Mononuclear cell (primary cell): ENCODE results near the gene PNCK. TPM values are rescaled to one million over a fixed set of nuclear protein-coding genes. Genes with fewer than 3 reads are reported as not detected.

ENCODE experiments used
- H3K27me3 ChIP-seq: 2 replicates; pipeline ENCODE4 v1.6.0; 2011; ENCODE audit warnings: low read length, control low read depth; ENCODE audit not compliant: insufficient read depth
- H3K4me1 ChIP-seq: 2 replicates; pipeline ENCODE4 v1.5.1; 2011; ENCODE audit warnings: mild to moderate bottlenecking, low read length, control low read depth; ENCODE audit not compliant: insufficient read depth
- H3K4me3 ChIP-seq: 2 replicates; pipeline ENCODE4 v1.5.1; 2011; ENCODE audit warnings: mild to moderate bottlenecking, low read length, moderate library complexity
- H3K9me3 ChIP-seq: 2 replicates; pipeline ENCODE4 v1.5.1; 2011; ENCODE audit warnings: low read depth, mild to moderate bottlenecking, control low read depth, low read length
- total RNA-seq: library from RNA; depleted of rRNA; stranded (reverse); fragments of >200 nt; gene quantifications from one replicate; pipeline ENCODE4 v1.2.3, GENCODE V29; 2012

Gene PNCK
- total RNA-seq, 1 donor, result 0.52 TPM

DNA sequence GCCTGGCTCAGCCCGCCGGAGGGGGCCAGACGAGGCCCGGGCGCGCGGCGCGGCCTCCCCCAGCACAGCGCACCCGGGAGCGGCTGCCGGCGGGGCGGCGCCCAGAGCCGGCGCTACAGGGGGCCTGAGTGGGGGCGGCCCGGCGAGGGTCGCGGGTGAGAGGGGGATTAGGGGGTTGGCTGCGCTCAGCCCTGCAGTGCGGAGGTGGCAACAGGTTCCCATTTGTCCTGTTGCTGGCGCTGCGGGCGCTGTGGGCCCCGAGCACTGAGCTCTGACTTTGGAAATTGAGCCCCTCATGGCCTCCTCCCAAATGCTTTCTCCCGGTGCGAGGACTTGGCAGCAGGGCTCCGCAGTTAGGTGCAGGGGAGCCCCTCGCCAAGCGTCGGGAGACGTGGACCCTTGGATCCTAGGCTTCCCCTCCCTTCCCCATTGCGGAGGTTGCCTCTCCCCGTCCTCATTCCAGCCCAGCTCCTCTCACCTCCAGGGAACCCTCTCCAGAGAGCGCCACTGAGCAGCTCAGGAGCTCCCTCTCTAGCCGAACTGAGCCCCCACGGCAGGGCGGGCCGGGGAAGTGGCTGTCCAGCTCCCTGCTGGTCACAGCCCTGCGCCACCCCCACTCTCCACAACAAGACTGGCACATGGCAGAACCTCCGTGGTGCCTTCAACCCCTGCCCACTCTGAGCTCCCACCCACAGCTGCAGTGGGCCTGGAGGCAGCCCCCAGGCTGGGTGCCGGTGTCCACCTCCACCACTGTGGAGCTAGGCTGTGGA, 29.1 kb downstream of the PNCK start:
- Histone ChIP-seq H3K4me3 (no peak overlapping the region), H3K9me3 (no peaks in the 10 kb centered on the region), H3K4me1 (no peaks in the 10 kb centered on the region), H3K27me3 (peaks cover 19% of the 10 kb centered on the region)

DNA sequence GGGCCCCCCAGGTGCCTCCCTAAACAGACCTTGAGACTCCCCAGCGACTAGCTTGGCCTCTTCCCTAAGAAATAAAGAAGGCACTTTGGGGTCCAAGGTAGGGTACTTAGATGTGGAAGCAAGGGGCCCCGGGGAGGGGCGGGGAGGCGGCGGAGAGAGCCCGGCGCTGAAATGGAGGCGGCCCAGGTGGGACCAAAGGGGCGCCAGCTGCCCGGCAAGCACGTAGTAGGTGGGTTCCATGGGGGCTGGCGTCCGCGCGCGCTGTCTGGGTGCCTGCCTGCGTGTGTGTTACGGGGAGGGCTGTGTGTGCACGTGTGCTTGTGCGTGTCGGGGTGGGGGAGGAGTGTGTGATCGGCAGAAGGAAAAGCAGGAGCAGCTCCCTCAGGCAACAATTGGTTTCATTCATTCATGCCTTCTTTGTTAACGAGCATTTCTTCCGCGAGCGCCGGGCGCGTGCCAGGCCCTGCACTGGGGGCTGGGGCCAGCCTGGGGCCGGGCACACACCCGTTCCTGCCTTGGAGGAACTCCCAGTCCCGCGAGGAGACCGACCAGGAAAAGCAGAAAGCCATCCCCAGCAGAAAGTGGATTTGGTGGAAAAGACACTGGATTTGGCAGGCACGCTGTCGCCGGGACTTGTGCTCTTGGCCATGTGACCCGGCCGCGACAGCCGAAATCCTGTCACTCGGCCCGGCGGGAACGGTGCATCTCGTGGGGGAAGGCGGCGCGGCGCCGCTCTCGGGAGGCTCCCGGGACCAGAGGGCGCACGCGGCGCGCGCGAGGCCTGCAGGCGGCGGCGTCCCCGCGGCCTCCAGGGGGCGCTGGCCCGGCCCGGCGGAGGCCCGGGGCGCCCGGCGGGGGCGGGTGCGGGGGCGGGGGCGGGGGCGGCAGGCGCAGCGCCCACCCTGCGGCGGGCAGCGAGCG, 29.9 kb downstream of the PNCK start:
- Histone ChIP-seq H3K9me3 (no peaks in the 10 kb centered on the region), H3K4me1 (no peaks in the 10 kb centered on the region), H3K27me3 (peaks cover 19% of the 10 kb centered on the region), H3K4me3 (no peak overlapping the region)

DNA sequence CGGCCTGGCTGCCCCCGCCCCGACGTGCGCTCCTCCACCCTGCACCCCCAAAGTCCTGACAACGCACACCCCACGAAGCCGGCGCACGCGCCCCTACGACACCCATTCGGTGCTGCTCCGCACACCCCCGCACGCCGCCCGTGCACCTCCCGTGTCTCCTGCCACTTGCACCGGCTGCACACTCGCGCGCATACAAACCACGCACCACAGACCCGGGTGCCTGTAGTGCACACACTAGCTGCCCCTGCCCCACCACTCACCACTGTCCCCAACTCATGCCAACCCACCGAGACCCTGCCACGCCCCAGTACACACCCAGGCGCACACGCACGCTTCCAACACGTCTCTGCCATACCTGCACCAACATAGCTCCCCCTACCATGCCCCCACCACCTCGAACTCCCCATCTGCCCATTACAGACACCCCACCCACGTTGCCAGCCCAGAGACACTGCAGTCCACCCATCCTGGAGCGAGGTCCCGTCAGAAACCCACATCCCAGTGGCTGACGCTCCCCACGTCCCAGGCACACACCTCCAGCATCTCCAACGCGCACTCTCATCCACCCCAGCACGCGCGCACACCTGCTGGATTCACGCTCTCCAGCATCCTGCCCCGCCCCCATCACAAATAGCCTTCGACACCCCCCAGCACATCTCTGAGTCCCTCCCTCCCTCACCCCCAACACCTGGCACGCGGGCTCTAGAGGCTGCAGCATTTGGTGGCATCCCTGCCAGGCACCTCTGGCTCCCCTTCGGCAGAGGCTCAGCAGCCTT, 30.8 kb downstream of the PNCK start:
- Histone ChIP-seq H3K4me1 (no peaks in the 10 kb centered on the region), H3K9me3 (no peaks in the 10 kb centered on the region), H3K27me3 (peaks cover 19% of the 10 kb centered on the region), H3K4me3 (no peak overlapping the region)

DNA sequence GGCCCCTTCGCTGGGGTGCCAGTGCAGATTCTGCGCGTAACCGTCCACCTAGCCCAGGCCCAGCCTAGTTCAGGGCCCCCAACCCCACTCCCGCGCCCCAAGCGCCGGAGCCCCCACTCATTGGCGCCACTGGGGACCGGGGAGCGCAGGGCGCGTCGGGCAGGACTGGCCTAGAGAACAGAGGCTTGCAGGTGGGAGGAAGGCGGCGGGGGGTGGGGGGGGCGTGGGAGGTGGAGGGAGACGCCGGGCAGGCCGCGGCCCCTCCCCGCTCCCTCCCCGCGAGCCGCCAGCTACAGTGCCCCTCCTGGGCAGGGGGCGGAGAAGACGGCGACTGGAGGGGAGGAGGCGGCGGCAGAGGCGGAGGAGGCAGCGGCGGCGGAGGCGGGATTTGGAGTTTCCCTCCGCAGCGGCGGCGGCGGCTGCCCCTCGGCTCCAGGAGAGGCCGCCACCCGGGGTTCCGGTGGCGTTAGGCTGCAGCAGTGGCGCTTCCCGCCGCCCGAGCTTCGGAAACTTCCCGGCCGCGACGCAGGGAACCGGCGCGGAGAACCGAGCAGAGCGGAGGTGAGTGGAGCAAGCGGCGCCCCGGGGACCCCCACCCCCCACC, 31.5 kb downstream of the PNCK start:
- peaks cover 19% of the 10 kb centered on the region for H3K27me3 ChIP-seq
- H3K9me3 ChIP-seq, result no peaks in the 10 kb centered on the region
- H3K4me1 ChIP-seq, result no peaks in the 10 kb centered on the region
- H3K4me3 ChIP-seq, result no peak overlapping the region

DNA sequence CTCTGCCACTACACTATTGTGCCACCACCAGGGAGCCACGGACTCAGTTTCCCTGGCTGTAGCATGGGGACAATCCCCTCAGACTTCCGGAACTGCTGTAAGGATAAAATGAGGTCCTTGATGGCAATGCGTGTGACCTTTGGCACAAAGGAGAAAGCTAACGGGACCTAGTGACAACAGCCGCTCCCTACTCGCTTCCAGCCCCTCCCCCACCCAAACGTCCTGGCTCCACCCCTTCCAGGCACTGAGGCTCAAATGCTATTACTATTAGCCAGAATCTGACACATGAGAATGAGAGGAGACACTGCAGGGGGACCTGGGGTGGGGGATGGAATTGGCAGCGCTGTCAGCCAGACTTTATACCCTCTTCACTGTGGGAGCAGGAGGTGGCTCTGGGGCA, 32.0 kb downstream of the PNCK start:
- no peaks in the 10 kb centered on the region for H3K9me3 ChIP-seq
- peaks cover 19% of the 10 kb centered on the region for H3K27me3 ChIP-seq
- no peak overlapping the region for H3K4me3 ChIP-seq
- H3K4me1 ChIP-seq, result no peaks in the 10 kb centered on the region

DNA sequence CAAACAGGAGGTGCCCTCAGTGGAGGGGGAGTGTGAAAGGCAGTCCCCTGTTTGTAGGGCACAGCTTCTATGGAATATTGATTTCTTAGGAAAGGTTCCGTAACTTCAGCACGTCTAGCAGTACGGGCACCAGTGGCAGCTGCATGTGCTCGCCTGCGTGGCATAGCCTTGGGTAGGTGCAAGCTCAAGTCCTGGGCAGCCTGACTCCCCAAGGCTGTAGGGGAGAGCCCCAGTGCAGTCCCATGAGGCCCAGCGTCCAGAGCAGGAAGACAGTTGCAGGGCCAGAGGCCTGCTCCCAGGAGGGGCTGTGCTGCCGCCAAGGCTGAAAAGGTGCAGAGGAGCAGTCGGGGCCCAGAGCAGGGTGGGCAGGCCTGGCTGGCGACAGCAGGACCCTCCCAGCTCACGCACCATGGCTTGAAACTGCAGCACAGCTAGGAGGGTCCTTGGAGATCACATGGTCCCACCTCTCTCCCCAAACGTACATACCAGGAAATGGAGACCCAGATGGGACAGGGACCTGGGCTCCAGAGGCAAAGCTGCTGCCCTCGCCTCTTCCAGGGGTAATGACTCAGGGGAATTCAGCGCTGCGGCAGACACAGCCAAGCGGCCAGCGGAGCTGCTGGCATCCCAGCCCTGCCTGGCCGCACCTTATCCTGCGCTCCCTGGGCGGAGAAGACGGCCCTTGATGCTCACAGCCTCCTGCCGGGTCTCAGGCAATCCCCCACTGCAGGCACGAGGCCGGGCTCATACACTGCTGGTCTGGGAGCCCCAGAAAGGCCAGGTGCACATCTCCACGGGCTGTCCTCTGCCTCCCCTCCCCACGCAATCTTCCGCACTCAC, 32.7 kb downstream of the PNCK start:
- Histone ChIP-seq H3K4me1 (no peaks in the 10 kb centered on the region), H3K9me3 (no peaks in the 10 kb centered on the region), H3K4me3 (no peak overlapping the region), H3K27me3 (peaks cover 13% of the 10 kb centered on the region)

DNA sequence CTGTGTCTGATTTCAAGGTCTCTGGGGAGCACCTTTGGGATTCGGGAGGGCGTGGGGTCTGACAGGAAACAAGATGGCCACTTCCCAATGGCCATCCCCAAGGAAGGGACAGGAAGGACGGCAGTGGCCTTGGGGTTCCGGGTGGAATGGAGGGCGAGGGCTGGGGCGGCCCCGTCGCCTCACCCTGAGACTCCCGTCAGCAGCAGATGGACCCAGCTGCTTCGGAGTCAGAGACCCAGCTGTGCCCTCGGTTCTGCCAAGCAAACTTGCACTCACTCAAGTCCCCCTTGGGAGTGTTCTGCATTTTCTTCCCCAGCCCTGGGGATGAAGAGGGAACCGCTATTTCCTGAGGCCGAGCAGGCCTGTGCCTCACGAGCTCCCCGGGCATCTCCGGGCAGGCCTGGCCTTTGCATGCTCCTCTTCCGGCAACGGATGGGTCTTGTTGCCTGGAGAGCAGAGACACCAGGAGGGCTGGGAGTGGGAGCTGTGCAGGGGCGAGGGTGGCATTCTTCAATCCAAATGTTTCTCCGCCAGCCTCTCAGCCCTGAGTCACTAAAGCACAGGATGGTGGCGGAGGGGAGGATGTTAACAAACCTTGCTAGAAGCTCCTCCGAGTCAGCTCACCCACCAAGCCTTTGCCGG, 33.4 kb downstream of the PNCK start:
- H3K9me3 ChIP-seq, result no peaks in the 10 kb centered on the region
- H3K27me3 ChIP-seq, result peaks cover 10% of the 10 kb centered on the region

DNA sequence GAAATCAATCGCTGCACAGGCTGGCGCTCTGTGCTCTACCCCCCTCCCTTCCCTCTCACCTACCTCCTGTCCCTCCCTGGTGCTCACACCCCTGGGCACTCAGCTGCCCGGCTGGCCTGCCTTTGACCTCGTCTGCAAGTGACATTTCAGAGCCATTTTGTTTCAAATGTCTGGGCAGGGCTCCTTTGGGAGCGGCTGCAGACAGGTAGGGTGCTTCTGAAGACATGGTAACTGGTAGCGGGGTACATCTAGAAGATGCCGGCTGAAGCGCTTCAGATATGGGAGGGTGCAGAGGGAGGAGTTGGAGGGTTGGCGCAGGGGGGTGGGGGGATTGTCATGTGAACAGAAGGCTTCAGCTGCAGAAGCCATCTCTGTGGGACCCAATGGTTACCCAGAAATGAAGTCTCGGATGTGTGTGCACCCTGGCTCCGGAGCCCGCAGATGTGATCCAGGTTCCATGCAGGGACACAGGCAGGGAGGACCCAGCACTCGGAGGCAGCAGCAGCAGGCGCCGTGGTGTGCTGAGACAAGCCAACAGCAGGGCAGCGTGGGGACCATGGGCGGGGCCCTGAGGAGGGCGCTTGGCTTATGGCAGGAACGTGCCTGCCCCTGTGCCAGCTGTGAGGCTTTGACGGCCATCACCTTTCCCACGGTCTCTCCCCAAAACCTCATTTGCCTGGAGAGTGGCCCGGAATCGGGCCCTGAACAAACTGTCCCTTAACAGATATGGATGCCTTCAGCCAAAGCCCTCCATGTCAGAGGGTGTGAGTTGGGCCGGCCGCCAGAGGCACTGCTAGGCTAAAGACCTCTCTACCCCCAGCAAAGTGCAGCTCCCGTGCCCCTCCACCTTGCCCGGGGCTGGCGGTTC, 34.2 kb downstream of the PNCK start:
- Histone ChIP-seq H3K9me3 (no peaks in the 10 kb centered on the region), H3K27me3 (peaks cover 4% of the 10 kb centered on the region), H3K4me3 (no peak overlapping the region), H3K4me1 (no peaks in the 10 kb centered on the region)

More for the DNA sequence above, 33.4 kb downstream of the PNCK start:
- no peaks in the 10 kb centered on the region for H3K4me1 ChIP-seq
- no peak overlapping the region for H3K4me3 ChIP-seq

DNA sequence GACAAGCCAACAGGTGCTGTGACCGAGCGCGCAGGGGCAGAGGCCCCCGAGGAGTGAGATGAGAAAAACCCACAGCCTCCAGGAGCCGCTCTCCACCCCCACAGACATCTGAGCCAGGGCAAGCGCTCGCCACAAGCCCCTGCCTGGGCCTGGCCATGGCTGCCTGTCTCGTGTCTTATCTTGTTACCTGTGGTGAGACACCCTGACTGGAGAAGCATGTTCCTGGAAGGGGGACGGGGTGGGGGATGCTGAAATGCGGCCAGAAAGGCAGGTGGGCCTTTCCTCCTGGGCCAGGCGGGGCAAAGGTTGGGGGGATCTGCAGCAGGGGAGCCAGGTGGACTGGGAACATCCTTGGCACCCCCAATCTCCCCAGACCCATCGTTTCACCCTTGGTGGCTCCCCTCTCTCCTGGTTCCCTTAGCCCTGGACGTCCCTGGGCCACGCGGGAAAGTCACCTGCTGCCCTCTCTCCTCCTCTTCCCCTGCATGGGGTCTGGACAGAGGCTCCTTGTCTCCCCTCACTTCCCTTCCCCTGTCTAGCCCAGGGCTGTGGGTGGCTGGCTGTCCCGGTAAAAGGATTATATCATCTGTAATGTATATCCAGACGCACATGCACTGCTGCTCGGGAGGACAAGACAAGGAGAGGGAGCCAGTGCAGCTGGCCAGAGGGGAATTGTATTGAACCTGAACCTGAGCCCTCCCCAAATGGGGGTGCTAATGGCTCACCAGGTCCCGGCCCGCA, 35.0 kb downstream of the PNCK start:
- H3K4me3 ChIP-seq, result no peak overlapping the region
- H3K27me3 ChIP-seq, result peaks cover 4% of the 10 kb centered on the region
- H3K9me3 ChIP-seq, result no peaks in the 10 kb centered on the region

DNA sequence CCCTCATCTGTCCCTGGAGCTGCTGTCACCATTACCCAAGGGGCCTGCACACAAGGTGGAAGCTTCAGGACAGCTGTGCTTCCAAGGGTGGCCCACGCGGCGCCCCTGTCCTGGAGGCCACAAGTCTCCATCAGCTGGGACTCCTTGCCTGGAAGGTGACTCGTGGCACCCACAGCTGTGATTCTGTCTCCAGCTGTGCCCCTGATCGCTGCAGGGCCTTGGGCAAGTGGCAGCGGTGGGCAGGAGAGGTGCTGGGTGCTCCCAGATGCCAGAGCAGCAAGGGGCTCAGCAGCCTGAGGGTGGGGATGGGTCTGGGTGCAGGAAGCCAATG, 35.6 kb downstream of the PNCK start:
- no peak overlapping the region for H3K4me3 ChIP-seq
- H3K4me1 ChIP-seq, result no peaks in the 10 kb centered on the region
- peaks cover 4% of the 10 kb centered on the region for H3K27me3 ChIP-seq
- H3K9me3 ChIP-seq, result no peaks in the 10 kb centered on the region

More for the DNA sequence above, 35.0 kb downstream of the PNCK start:
- H3K4me1 ChIP-seq, result no peaks in the 10 kb centered on the region

DNA sequence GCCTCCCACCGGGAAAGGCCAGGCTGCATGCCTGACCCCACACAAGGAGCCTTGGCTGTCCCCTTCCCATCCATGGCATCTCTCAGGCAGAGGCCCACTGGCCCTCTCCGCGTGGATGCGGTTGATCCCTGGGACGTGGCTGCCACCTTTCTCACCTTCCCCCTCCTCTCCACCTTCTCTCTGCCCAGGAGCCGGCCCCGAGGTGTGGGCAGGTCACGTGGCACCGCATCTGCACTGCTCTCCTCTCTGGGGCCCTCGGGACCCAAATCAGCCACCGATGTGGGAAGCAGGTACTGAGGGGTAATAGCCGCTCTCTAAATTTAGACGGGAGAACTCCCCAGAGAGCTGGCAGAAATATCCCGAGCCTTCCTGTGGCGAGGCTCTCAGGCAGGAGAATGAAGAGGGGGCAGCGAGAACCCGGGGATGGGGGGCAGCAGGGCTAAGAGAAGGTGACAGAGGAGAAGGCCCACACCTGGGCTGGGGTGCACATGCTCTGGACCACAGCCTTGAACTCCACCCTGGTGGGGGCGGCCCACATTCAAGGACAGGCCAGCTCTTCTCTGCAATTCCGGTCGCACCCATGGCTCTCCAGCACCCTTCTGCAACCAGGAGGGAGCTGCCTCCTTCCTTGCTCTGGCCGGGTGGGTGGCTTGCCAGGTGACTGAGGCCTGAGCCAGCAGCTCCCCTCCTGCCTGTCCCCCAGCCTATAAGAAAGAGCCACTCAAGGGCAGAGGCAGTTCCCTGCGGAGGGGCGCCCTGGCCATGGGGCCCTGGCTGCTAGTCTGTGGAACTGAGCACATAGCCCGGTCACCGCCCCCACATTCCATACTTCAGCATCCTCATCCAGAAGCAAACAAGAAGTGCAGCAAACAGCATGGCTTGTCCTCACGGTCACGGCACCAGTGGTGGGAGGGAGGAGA, 36.2 kb downstream of the PNCK start:
- H3K4me1 ChIP-seq, result no peaks in the 10 kb centered on the region
- H3K4me3 ChIP-seq, result no peak overlapping the region
- H3K27me3 ChIP-seq, result peaks cover 4% of the 10 kb centered on the region
- H3K9me3 ChIP-seq, result no peaks in the 10 kb centered on the region

DNA sequence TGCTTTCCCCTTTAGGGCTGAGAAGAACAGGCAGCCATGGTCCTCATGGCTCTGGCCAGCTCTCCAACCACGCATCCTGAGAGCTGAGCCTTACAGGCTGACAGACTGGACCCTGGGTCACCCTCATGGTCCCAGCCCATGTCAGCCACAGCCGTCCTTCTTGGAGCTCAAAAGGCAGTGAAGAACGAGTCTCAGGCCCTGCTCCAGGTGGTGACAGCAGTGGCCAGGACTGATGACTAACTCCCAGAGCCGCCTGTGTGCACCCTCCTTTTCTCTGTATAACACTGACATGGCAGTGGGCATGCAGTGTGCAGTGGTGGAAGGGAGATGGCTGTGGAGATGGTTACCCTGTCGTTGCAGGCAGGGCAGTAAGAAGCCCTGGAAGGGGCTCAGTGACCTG, 36.9 kb downstream of the PNCK start:
- Histone ChIP-seq H3K4me1 (no peaks in the 10 kb centered on the region), H3K4me3 (no peak overlapping the region), H3K27me3 (peaks cover 4% of the 10 kb centered on the region), H3K9me3 (no peaks in the 10 kb centered on the region)
